ENCODE measurements around the gene KMT2C.

KMT2C gene

DNA sequence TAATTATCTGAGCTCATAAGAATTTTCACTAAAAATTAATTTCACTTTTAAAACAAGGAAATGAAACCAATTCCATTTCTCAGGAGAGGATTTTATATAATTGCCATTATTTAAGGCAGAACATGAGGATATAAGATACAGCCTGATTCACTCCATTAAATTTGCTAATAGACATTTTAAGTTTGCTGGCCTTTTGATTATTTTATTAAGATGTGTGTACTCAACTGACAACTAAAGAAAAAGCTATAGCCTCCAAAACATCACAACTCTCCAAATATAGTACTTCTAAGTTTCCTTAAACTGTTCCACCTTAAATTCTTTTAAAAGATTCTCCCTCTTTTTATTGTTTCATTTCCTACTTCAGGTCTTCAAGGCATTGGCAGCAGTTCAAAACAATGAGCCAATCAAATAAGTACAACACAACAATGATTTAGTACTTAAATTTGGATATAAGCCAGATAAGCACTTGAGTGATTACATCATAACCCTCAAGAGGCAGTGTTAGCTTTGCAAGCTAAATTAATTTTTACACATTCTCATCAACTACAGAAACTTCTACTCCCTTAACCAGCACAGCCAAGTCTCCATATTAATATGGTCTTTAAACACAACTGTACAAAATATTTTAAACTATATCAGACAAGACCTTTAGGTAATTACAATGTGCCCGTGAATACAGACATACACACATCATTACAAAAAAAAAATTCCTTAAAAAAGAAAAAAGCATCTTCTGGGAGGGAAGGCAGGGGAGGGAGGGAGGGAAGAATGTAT lies 121.8 kb downstream of the KMT2C start (continued):
- no peak for TF ChIP-seq ZNF791 (tag by site-specific recombination; IDR thresholded peaks at IDR 0.05)
- TF ChIP-seq ZNF18 (tag by site-specific recombination; IDR thresholded peaks at IDR 0.05) = 0 out of 2 replicates have a peak, but pooled peaks have one; percentile 51
- TF ChIP-seq TSHZ1 (tag by site-specific recombination; IDR thresholded peaks at IDR 0.05; ENCODE audit: borderline replicate concordance) = peak; percentile 93
- TF ChIP-seq ZNF121 (tag by site-specific recombination; IDR thresholded peaks at IDR 0.05) = no peak
- peak; percentile 69; the same call in 1 of the 2 replicates for TF ChIP-seq ZNF2 (tag by site-specific recombination; IDR thresholded peaks at IDR 0.05)
- no peak for TF ChIP-seq ZNF600 (tag by site-specific recombination; IDR thresholded peaks at IDR 0.05)
- peak; percentile 96 for TF ChIP-seq WT1 (tag by site-specific recombination; IDR thresholded peaks at IDR 0.05)
- TF ChIP-seq ZNF266 (tag by site-specific recombination; IDR thresholded peaks at IDR 0.05; ENCODE audit: low read depth) = no peak
- no peak for TF ChIP-seq ZIC2 (tag by site-specific recombination; IDR thresholded peaks at IDR 0.05)
- no peak for TF ChIP-seq ZNF23 (tag by site-specific recombination; IDR thresholded peaks at IDR 0.05; ENCODE audit: borderline replicate concordance)
- TF ChIP-seq, protein P1, sequence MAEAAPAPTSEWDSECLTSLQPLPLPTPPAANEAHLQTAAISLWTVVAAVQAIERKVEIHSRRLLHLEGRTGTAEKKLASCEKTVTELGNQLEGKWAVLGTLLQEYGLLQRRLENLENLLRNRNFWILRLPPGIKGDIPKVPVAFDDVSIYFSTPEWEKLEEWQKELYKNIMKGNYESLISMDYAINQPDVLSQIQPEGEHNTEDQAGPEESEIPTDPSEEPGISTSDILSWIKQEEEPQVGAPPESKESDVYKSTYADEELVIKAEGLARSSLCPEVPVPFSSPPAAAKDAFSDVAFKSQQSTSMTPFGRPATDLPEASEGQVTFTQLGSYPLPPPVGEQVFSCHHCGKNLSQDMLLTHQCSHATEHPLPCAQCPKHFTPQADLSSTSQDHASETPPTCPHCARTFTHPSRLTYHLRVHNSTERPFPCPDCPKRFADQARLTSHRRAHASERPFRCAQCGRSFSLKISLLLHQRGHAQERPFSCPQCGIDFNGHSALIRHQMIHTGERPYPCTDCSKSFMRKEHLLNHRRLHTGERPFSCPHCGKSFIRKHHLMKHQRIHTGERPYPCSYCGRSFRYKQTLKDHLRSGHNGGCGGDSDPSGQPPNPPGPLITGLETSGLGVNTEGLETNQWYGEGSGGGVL (tag by site-specific recombination; IDR thresholded peaks at IDR 0.05) = peak; percentile 48
- TF ChIP-seq, protein P2, sequence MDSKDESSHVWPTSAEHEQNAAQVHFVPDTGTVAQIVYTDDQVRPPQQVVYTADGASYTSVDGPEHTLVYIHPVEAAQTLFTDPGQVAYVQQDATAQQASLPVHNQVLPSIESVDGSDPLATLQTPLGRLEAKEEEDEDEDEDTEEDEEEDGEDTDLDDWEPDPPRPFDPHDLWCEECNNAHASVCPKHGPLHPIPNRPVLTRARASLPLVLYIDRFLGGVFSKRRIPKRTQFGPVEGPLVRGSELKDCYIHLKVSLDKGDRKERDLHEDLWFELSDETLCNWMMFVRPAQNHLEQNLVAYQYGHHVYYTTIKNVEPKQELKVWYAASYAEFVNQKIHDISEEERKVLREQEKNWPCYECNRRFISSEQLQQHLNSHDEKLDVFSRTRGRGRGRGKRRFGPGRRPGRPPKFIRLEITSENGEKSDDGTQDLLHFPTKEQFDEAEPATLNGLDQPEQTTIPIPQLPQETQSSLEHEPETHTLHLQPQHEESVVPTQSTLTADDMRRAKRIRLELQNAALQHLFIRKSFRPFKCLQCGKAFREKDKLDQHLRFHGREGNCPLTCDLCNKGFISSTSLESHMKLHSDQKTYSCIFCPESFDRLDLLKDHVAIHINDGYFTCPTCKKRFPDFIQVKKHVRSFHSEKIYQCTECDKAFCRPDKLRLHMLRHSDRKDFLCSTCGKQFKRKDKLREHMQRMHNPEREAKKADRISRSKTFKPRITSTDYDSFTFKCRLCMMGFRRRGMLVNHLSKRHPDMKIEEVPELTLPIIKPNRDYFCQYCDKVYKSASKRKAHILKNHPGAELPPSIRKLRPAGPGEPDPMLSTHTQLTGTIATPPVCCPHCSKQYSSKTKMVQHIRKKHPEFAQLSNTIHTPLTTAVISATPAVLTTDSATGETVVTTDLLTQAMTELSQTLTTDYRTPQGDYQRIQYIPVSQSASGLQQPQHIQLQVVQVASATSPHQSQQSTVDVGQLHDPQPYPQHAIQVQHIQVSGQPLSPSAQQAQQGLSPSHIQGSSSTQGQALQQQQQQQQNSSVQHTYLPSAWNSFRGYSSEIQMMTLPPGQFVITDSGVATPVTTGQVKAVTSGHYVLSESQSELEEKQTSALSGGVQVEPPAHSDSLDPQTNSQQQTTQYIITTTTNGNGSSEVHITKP (tag by site-specific recombination; IDR thresholded peaks at IDR 0.05) = peak; percentile 36
- no peak for TF ChIP-seq ZNF548 (tag by site-specific recombination; IDR thresholded peaks at IDR 0.05)
- TF ChIP-seq ZNF645 (tag by site-specific recombination; IDR thresholded peaks at IDR 0.05) = no peak
- no peak for TF ChIP-seq REPIN1 (tag by site-specific recombination; IDR thresholded peaks at IDR 0.05; ENCODE audit: low read depth)
- no peak for TF ChIP-seq BCL6B (tag by site-specific recombination; IDR thresholded peaks at IDR 0.05)
- peak; percentile 61; the same call in 1 of the 2 replicates for TF ChIP-seq ZNF394 (tag by site-specific recombination; IDR thresholded peaks at IDR 0.05; ENCODE audit: borderline replicate concordance)
- TF ChIP-seq ZNF155 (tag by site-specific recombination; IDR thresholded peaks at IDR 0.05) = no peak
- no peak for TF ChIP-seq ZNF311 (tag by site-specific recombination; IDR thresholded peaks at IDR 0.05; ENCODE audit: borderline replicate concordance)
- TF ChIP-seq, protein P3, sequence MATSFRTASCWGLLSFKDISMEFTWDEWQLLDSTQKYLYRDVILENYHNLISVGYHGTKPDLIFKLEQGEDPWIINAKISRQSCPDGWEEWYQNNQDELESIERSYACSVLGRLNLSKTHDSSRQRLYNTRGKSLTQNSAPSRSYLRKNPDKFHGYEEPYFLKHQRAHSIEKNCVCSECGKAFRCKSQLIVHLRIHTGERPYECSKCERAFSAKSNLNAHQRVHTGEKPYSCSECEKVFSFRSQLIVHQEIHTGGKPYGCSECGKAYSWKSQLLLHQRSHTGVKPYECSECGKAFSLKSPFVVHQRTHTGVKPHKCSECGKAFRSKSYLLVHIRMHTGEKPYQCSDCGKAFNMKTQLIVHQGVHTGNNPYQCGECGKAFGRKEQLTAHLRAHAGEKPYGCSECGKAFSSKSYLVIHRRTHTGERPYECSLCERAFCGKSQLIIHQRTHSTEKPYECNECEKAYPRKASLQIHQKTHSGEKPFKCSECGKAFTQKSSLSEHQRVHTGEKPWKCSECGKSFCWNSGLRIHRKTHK (tag by site-specific recombination; IDR thresholded peaks at IDR 0.05) = no peak
- no peak for TF ChIP-seq BCL11A (tag by site-specific recombination; IDR thresholded peaks at IDR 0.05; ENCODE audit: low read depth)
- TF ChIP-seq ZNF785 (tag by site-specific recombination; IDR thresholded peaks at IDR 0.05) = no peak
